ENCODE data around the gene CEACAM21.

The CEACAM21 gene

DNA sequence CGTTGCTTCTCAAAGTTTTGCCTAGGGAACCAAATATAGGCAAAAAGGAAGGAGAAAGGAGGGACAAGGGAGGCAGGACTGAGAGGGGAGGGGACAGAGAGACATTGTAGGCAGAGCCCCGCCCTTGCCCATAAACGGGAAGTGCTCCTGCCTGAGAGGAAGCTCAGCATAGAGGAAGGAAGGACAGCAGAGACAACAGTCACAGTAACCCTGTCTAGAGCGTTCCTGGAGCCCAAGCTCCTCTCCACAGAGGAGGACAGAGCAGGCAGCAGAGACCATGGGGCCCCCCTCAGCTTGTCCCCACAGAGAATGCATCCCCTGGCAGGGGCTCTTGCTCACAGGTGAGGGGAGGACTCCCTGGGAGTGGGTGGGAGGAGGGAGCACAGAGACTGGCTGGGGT is at the start of gene CEACAM21:
Gene CEACAM21 (plus strand): TSS at position 169 of the 400 bp plus-strand sequence. CDS start 109 bp downstream, at position 278.
- peak; percentile 17 for DNase-seq

DNA sequence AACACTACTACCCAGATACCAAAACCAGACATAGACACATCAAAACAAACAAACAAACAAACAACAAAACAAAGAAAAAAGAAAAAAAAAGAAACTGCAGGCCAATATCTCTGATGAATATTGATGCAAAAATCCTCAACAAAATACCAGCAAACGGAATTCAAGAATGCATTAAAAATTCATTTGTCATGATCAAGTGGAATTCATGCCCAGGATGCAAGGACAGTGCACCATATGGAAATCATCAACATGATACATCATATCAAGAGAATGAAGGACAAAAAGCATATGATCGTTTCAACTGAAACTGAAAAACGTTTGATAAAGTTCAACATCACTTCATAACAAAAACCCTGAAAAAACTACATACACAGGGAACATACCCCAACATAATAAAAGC is 48.9 kb upstream of the CEACAM21 start:
- DNase-seq = no peak

DNA sequence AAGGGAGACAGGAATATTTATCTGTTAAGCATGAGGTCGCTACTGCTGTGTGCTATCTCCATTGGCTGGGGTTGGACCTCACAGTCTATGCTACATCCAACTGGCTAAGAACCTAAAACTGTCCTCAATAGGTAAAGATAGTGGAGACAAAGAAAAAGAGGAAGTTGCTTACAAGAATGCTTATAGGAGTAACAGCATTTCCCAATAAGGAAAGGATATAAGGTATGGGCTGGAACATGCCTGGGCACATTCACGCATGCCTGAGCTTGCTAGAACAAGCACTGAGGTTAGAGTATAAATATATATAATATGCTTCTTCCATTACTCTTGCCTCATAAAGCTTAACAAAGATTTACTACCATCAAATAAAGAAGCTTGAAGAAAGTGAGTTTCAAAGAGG is 47.9 kb upstream of the CEACAM21 start:
- no peak for DNase-seq

DNA sequence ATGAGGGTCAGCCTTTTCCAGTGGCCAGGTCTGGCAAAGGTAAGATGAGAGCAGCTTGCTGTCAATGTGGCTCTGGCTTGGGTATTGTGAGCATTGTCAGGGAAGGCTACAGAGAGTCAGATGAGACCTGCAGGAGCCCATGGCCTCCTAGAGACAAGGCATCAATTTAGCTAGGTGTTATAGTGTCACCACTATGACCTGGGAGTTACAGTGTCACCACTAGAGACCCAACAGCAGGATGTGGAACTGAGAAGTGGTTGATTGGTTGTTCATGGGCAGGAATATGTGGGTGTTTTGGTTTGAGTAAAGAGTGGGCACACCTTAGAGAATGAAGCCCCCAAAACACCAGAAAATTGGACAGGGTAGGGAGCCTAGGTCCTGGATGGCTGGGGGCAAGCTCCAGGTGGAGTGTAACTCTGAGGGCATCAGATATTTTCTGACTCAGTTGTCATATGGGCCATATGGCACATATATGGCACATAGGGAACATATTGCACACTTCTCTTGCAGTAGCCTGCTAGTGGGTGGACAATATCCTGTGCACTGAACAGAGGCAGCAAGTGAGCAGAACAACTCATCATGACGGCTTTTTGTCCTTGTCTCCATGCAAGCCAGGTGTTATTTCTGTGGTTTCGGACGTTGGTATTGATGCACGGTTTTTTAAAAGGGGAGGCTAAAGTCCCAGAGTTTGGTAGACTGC is 46.3 kb upstream of the CEACAM21 start:
- no peak for DNase-seq

DNA sequence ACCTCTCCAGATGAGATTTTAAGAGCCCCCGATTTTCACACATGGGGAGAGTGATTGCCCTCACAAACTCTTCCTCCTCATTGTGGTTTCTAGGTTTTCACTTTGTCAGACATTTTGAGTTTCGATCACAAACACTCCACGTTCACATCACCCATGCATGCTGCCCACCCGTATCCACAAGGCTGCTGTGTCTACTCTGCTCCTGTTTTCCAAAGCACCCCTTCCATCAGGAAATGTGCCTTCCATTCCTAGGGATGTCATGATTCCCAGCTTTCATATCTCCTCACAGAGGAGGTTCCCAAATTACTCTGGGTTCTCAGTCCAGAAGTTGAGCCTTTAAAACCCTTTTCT is 45.8 kb upstream of the CEACAM21 start:
- no peak for DNase-seq

DNA sequence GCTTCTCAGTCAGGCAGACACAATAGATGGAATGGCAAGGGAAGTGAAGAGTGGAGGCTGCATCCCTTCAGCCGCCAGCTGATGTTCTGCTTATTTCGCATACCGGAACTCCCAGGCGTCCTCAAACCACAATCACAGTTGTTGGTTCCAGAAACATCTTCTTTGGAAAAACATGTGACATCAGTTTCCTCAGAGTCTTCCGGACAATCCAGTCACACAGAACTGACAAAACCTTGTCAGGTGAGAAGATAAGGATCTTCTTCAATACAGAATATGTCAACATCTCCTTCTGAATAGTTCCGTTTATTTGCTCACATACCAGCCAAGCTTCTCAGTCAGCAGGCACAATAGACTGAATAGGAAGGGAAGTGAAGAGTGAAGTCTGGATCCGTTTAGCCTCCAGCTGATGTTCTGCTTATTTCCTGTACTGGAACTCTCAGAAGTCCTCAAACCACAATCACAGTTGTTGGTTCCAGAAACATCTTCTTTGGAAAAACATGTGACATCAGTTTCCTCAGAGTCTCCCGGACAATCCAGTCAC is 45.1 kb upstream of the CEACAM21 start:
- no peak for DNase-seq

DNA sequence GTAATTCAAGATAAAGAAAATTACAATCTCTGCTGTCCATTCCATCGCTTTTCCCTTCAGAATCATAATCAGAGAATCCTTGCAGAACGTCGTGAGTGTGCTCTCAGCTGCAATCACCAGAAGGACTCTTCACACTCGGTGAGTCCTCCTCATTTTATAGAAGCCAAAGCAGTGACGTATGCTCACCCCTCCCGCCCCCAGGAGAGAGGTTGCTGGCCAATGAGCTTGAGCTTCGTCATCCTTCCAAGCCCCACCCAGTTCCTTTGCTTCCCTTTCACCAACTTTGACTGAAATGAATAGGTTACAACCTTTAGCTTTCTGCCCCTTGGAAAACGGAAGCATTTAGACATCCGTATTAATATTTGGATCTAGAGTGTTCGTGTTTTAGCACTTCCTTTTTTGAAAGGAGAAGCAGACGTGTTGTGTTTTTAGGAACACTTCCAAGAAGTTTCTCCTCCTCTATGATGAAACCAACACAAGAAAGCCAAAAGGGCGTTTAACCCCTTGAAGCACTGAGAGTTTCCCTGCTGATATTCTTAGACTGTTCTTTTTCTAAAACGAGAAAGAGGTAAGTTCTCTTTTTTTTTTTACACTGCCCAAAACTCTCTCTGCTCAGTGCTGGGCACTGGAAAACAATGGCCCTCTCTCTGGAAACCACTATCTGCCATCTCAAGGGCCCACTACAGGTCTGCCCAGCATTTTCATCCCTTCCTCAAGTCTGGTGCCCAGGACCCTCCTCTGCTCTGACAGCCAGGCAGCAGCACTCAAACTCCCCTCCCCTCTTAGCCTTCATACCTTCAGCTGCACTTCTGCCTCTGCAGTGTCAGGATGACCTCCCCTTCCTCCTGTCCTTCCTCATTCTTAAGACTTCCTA is 44.3 kb upstream of the CEACAM21 start:
- peak; percentile 32 for DNase-seq

DNA sequence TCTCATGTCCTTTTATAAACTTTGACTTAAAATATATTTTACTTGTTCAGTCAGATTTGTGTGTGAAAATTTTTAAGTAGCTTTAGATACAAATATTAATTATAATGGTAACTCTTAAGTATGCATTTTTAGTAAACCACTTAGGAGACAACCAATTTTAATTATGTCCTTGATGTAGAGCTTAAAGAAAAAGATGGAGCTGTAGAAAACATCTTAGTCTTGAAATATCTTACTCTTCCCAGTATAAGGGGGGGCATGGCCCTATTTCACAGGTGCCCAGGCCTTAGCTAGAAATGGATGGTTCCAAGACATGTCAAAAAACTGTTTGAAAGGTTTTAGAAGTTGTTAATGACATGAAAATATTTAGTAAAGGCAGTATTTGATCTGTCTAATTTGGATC is 43.4 kb upstream of the CEACAM21 start:
- DNase-seq = no peak

DNA sequence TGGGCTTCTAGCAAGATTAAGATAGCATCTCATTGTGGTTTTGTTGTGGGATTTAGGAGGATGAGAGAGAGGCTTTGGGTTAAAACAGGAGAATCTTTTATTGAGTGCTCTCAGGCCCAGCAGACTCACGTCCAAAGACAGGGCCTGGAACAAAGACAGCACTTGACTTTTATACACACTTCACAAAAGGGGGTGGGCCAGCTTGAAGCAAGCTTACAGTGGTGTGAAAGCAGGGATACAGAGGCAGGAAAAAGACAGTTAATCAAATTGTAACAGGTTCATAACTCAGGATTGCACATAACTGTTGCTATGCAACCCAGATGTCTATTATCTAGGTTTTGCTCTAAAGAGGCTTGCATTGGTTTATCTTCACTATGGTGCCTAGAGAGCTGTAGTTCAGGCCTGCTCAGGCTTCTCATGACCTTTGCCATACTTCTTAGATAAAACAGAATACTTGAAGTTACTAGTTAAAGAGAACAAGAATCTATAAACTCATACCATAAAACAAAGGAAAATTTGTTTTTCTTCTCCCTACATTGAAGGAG is 42.2 kb upstream of the CEACAM21 start:
- DNase-seq = no peak

DNA sequence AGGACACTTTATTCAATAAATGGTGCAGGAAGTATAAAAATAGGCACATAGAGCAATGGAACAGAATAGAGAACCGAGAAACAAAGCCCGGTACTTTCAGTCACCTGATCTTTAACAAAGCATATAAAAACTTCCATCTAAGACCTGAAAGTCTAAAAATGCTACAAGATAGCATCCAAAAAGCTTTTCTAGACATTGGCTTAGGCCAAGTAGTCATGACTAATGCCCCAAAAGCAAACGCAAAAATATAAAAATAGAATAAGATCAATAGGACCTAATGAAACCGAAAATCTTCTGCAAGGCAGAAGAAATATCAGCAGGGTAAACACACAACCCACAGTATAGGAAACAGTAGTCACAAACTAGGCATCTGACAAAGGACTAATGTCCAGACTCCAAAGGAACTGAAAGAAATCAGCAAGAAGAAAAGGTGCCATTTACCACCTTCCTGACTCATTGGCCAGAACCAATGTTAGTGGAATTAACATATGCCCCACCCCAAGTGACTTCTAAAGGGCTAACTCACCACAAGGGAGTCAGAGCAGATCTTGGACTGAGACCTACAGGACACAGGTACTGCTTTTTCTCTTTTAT is 40.8 kb upstream of the CEACAM21 start:
- DNase-seq = no peak

DNA sequence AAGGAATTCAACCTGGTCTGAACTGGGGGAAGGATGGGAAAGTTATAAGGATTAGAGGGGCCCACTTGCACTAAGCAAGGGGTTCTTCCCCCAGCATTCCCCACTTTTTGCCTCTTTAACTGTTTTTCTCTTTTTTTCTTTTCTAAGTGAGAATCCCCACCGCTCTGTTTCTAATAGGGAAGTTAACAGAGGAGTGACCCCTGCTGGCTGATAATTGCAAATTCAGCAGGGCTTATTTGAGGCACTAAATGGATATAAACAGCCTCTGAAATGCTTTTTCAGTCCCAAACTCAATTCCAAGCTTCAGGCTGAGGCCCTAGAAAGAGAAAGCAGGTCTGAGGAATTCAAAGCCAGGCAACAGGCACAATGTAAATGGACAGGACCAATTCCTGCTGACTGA is 38.2 kb upstream of the CEACAM21 start:
- peak; percentile 44 for DNase-seq

DNA sequence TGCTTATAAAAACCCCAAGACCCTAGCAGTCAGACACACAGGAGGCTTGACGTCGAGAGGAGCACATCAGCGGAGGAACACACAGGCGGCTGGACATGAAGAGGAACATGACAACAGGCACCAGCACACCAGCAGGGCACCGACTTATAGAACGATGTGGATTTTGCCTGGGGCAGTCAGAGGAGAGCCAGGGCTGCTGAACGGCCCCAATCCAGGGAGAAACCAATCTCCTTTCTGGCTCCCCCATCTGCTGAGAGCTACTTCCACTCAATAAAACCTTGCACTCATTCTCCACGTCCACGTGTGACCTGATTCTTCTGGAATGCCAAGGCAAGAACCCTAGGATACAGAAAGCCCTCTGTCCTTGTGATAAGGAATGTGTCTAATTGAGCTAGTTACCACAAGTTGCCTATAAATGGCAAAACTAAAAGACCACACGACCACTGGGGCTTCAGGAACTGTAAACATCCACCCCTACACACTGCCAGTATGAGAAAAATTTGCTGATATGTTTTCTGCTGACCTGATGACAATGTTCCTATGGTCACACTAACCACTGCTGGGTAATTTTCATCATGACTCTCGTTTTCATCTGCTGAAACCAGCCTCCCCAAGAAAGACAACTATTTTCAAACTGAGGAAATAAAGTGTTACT is 35.8 kb upstream of the CEACAM21 start:
- DNase-seq = no peak

DNA sequence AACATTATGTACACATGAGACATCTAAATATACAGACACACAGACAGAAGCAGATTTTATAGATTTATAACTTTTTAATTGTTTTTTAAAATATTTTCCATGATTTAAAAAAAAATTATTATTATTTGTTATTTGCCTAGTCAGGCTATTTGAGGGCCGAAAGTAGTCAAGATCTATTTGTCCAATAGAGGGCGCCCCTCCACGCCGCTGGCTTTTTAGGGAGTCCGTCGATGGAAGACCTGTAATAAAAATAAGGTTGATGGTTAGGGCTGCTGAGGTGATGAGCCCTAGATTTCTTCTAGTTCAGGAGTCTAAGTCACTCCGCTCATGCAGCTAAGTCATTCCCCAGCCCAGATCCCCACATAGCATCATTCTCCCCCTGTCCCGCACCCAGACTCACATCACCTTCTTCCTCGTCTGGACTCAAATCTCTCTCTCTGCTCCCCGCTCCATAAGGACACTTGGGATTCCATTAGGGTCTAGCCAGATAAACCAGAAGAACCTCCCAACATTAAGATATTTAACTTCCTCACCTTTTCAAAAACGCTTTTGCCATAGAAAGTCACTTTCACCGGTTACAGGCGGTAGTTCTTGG is 33.9 kb upstream of the CEACAM21 start:
- peak; percentile 55 for DNase-seq

DNA sequence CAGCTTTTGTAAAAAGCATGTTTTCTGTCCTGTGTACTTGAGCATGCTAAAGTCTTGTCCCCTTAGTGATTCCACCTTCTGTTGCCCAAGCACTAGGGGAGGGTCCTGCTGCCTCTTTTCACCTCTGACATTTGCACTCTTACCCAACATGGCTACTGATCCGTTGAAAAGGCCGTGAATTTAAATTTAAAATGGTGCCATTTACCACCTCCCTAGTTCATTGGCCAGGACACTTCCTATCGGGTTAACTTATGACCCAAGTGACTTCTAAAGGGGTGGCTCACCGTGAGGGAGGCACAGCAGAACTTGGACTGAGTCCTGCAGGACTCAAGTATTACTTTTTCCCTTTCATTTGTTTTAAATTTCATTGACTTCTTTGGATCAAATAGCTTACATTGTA is 33.3 kb upstream of the CEACAM21 start:
- DNase-seq = no peak

DNA sequence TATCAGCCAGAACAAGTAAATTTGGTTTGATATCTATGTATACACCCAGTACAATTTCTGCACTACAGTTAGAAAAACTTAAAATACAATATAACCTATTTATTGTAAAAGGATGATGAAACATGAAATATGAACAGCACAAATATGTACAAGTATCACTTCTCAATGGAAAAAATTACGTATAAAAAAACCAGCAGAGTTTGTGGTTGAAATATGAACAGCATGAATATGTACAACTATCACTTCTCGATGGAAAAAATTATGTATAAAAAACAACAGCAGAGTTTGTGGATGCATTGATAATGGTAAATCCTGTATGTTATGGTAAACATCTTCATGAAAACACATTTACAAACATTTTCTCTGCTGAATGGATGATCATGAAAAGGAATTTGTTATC is 32.4 kb upstream of the CEACAM21 start:
- DNase-seq = no peak

DNA sequence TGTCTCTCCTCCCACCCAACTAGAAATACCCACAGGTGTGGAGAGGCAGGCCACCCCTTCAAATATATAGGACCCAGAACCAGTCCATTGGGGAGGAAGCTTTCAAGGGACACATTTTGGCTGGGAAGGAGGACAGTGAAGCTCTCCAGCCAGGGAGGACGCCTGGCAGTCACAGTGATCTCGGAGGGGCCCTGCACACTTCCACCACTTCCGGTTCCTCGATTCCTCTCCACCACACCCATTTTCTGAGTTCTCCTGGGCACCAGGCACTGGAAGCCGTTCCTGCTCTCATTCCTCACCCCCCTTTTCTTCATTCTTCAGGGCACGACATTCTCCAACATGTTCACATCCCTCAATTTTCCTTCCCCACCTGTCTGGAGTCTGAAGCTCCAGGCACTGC is 30.4 kb upstream of the CEACAM21 start:
- DNase-seq = no peak

DNA sequence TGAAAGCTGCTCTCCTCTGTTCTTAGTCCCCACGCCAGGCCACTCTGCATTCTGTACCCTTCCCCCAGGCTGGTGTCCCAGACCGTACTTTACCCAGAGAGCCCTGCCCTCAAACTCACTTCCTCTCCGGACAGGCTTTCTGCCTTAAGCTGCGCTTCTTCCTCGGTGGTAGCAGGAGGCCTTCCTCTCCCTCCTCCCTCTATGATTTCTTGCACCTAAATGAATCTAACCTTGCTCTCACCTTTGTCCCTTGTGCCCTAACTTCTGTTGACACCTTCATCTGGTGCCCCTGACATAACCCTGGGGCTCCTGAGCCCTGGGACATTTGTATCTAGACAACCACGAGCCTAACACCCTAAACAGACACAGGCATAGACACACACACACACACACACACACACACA is 29.6 kb upstream of the CEACAM21 start:
- DNase-seq = no peak

DNA sequence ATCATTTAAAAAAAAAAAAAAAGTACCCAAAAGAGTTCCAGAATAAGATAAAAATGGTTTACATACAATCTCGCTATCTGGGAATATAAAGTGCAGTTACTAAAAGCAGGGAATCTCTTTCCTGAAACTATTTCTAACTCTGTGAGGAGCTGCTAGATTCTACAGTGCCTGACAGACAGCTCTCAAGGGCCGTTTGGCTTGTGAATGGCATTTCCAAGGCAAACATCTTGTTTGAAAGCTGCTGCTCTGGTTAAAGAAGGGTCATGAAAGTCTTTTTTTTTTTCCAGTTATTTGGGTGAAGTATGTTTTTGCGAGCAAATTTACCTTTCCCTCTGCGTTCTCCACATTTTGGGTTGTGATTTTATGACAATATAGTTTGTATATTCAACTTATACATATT is 29.0 kb upstream of the CEACAM21 start:
- DNase-seq = no peak

DNA sequence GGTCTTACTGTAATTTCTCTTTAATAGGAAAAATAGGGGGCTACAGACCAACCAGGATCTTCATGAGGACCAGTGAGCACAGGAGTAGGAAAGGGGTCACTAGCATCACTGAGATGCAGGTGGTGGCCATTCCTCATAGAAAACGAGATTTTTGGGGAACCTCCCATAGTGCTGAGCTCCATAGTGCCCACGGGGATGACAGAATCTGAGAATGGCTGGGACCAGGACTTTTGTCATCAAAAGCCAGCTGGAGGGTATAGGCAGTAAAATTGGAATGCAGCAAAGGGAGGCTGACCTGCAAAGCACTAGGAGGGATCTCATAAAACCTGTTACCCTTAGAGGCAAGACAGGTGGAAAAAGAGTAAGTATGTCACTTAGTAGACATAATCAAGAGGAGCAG is 28.4 kb upstream of the CEACAM21 start:
- no peak for DNase-seq

DNA sequence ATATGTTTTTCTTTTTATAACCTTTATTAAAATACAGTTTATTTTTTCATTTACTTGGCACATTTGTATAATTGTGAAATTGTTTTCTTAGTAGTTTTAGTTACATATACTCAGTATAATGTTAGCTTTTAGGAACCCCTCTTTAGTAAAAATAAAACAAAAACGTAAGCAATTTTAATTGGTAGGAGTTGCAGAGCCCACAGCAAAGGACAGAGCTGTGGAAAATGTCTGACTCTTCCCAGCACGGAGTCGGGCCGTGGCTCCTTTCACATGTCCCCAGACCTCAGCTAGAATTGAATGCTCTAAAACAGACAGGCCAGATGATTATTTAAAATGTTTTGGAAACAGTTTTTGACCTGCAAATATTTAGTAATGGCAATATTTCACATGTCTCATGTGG is 27.9 kb upstream of the CEACAM21 start:
- no peak for DNase-seq

DNA sequence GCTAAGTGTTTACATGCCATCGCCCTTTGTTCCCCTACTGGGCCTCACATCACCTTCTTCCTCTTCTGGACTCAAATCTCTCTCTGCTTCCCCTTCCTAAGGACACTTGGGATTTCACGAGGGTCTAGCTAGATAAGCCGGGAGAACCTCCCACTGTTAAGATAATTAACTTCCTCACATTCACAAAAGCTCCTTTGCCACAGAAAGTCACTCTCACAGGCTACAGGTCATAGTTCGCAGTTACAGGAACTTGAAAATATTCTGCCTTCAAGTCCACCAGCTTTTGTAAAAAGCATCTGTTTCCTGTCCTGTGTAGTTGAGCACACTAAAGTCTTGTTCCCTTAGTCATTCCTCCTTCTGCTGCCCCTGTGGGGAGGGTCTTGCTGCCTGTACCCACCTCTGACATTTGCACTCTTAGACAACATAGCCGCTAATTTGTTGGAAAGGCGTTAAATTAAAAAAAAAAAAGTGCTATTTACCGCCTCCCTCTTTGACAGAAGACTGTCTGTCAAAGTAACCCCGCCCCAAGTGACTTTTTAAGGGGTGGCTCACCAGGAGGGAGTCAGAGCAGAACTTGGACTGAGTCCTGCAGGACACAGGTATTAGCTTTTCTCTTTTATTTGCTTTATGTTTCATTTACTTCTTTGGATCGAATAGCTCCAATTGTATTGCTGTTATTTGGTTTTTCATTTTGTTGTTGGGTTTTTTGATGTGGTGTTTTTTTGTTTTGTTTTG is 26.8 kb upstream of the CEACAM21 start:
- DNase-seq = no peak

DNA sequence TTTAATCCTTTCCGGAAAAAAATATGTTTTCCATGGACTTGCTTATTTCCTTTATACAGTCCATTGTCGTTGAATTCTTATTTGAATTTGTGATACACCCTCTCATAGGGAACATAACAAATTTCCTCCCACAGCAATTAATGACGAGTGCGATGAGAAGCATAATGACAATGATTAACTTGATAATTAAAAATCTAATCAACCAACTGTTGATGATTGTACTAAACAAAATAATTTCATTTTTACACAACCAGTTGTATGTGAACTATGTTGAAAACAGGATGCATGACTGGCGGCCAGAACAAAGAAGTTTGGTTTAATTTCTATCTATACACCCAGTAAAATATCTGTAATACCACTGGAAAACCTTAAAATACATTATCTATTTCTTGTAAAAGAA is 26.1 kb upstream of the CEACAM21 start:
- DNase-seq = no peak
